Endodermal cell (in vitro differentiated cells): ENCODE measurements around the gene FAM200B. TPM values are rescaled to one million over a fixed set of nuclear protein-coding genes. Genes with fewer than 3 reads are reported as not detected.

Experiments used
- DNase-seq: peaks from one replicate; pipeline ENCODE4 v3.0.0-alpha.2; 2017
- H3K27ac ChIP-seq: 2 replicates; pipeline ENCODE4 v1.5.1; 2013; ENCODE audit warnings: mild to moderate bottlenecking, low read depth, low read length, moderate library complexity
- H3K27me3 ChIP-seq: 2 replicates; pipeline ENCODE4 v1.6.1; 2013; ENCODE audit warnings: mild to moderate bottlenecking, low read length, moderate library complexity; ENCODE audit not compliant: insufficient read depth, control insufficient read depth, poor library complexity, severe bottlenecking
- H3K36me3 ChIP-seq: 2 replicates; pipeline ENCODE4 v1.7.0; 2013; ENCODE audit warnings: mild to moderate bottlenecking, low read length, moderate library complexity; ENCODE audit not compliant: control insufficient read depth, insufficient read depth
- H3K4me1 ChIP-seq: one replicate; pipeline ENCODE4 v1.7.0; 2013; ENCODE audit warnings: low read length; ENCODE audit not compliant: control insufficient read depth, insufficient read depth
- H3K4me3 ChIP-seq: 2 replicates; pipeline ENCODE4 v1.5.1; 2013; ENCODE audit warnings: mild to moderate bottlenecking, low read length, moderate library complexity
- H3K9ac ChIP-seq: 2 replicates; pipeline ENCODE4 v1.6.1; 2013; ENCODE audit warnings: mild to moderate bottlenecking, low read length, moderate library complexity; ENCODE audit not compliant: poor library complexity, severe bottlenecking; ENCODE audit errors: extremely low read depth
- H3K9me3 ChIP-seq: 2 replicates; pipeline ENCODE4 v1.6.1; 2013; ENCODE audit warnings: mild to moderate bottlenecking, low read length, moderate library complexity; ENCODE audit not compliant: control insufficient read depth
- H3K27ac Mint-ChIP-seq: 2 replicates; pipeline ENCODE4 v1.8.0; 2020; ENCODE audit warnings: mixed read lengths
- H3K27me3 Mint-ChIP-seq: 2 replicates; pipeline ENCODE4 v1.8.0; 2021; ENCODE audit warnings: mild to moderate bottlenecking, mixed read lengths; ENCODE audit not compliant: insufficient read depth
- H3K36me3 Mint-ChIP-seq: 2 replicates; pipeline ENCODE4 v1.8.0; 2020; ENCODE audit warnings: low read depth, mixed read lengths
- H3K4me1 Mint-ChIP-seq: 2 replicates; pipeline ENCODE4 v1.8.0; 2020; ENCODE audit warnings: mixed read lengths
- H3K4me3 Mint-ChIP-seq: 2 replicates; pipeline ENCODE4 v1.8.0; 2020; ENCODE audit warnings: mild to moderate bottlenecking, moderate library complexity, mixed read lengths
- H3K9me3 Mint-ChIP-seq: 2 replicates; pipeline ENCODE4 v1.8.0; 2020; ENCODE audit warnings: mild to moderate bottlenecking, mixed read lengths
- CTCF ChIP-seq: fragments of 200-600 bp; sonication (generic); conservative IDR thresholded peaks from 2 replicates; pipeline ENCODE4 v1.5.0; 2021; ENCODE audit warnings: antibody characterized with exemption, mild to moderate bottlenecking
- WGBS, 2 experiments: methylation state at CpG; one replicate each; pipeline versions ENCODE4 v1.1.5 to v1.1.7; 2013; ENCODE audit warnings: missing lambda C conversion rate in 2 of 2, mixed read lengths in 1 of 2; ENCODE audit not compliant: insufficient coverage in 1 of 2, insufficient read length in 1 of 2; 5-methylcytosine and 5-hydroxymethylcytosine counted together
- total RNA-seq, 2 donors: library from RNA; stranded (reverse); fragmentation: NEBNext Ultra II Directional in 1 of 2; extraction: Animal tissue kit (Norgen Biotek cat#: 25700) in 1 of 2; gene quantifications; 2 replicates in 1 of 2; 3 replicates in 1 of 2; pipeline ENCODE4 v1.2.1, GENCODE V29; 2021

The FAM200B gene
- total RNA-seq, 2 donors from 2014 or later, result 18.1 to 27.8 TPM

- Mint-ChIP-seq H3K36me3 (peaks cover 4% of the 10 kb centered on the region), H3K4me1 (no peaks in the 10 kb centered on the region), H3K27ac (no peak overlapping the region), H3K27me3 (peaks cover 25% of the 10 kb centered on the region), H3K4me3 (no peak overlapping the region), H3K9me3 (peaks cover 15% of the 10 kb centered on the region)
- no peak overlapping the region for H3K9ac ChIP-seq
- H3K27ac ChIP-seq, result no peak overlapping the region
- H3K9me3 ChIP-seq, result peaks cover 3% of the 10 kb centered on the region
- no peak overlapping the region for H3K4me3 ChIP-seq
- DNase-seq, result no peak
- H3K27me3 ChIP-seq, result no peaks in the 10 kb centered on the region
- no peaks in the 10 kb centered on the region for H3K36me3 ChIP-seq
- no peak for TF ChIP-seq CTCF
- no peaks in the 10 kb centered on the region for H3K4me1 ChIP-seq
Observed at GRCh38 chr4:15704129-15704528, 22.5 kb downstream of the FAM200B start.

GRCh38 chr4:15706646-15707362, 25.2 kb downstream of the FAM200B start:
- no peaks in the 10 kb centered on the region for H3K4me1 Mint-ChIP-seq
- H3K9ac ChIP-seq, result no peak overlapping the region
- 85% methylated on average over 3 of the region's 3 CpGs; no CpG with 5 or more reads in 1 of the 2 experiments for WGBS, 2 experiments
- no peak overlapping the region for H3K4me3 Mint-ChIP-seq
- no peak overlapping the region for H3K4me3 ChIP-seq
- no peak overlapping the region for H3K27ac ChIP-seq
- peaks cover 1% of the 10 kb centered on the region for H3K9me3 Mint-ChIP-seq
- H3K27me3 Mint-ChIP-seq, result peaks cover 19% of the 10 kb centered on the region
- H3K36me3 ChIP-seq, result no peaks in the 10 kb centered on the region
- no peaks in the 10 kb centered on the region for H3K4me1 ChIP-seq
- no peaks in the 10 kb centered on the region for H3K9me3 ChIP-seq
- no peak overlapping the region for H3K27ac Mint-ChIP-seq
- no peak for DNase-seq
- no peak for TF ChIP-seq CTCF
- no peaks in the 10 kb centered on the region for H3K27me3 ChIP-seq
- no peaks in the 10 kb centered on the region for H3K36me3 Mint-ChIP-seq

- peaks cover 14% of the 10 kb centered on the region for H3K27me3 Mint-ChIP-seq
- DNase-seq, result no peak
- H3K4me3 ChIP-seq, result no peak overlapping the region
- no peak overlapping the region for H3K9ac ChIP-seq
- WGBS, 2 experiments, result 82 to 87% methylated on average over 6 to 7 of the region's 7 CpGs
- no peak for TF ChIP-seq CTCF
- H3K4me1 ChIP-seq, result no peaks in the 10 kb centered on the region
- no peaks in the 10 kb centered on the region for H3K36me3 ChIP-seq
- no peak overlapping the region for H3K27ac Mint-ChIP-seq
- H3K4me3 Mint-ChIP-seq, result no peak overlapping the region
- H3K9me3 ChIP-seq, result no peaks in the 10 kb centered on the region
- H3K4me1 Mint-ChIP-seq, result no peaks in the 10 kb centered on the region
- H3K36me3 Mint-ChIP-seq, result no peaks in the 10 kb centered on the region
- no peak overlapping the region for H3K27ac ChIP-seq
- peaks cover 1% of the 10 kb centered on the region for H3K9me3 Mint-ChIP-seq
- H3K27me3 ChIP-seq, result no peaks in the 10 kb centered on the region
Observed at GRCh38 chr4:15707363-15707715, 25.7 kb downstream of the FAM200B start.
